Articular chondrocyte of knee joint (primary cell): Measurements from ENCODE around the gene GET4. TPM values are rescaled to one million over a fixed set of nuclear protein-coding genes. Genes with fewer than 3 reads are reported as not detected.

Experiments
- total RNA-seq: library from RNA; depleted of rRNA; stranded (reverse); fragments of >200 nt; gene quantifications from 2 replicates; pipeline ENCODE4 v1.2.3, GENCODE V29; 2012

Gene GET4
- total RNA-seq = 13.8 and 15.7 TPM in 2 replicates

GRCh38 chr7:876077-876971 lies at the start of gene GET4:
Gene GET4 (plus strand): TSS chr7:876554. CDS start chr7:876646, 92 bp downstream.

GRCh38 chr7:832167-832967 lies 44.0 kb upstream of the GET4 start, which contains the start of gene SUN1:
Gene SUN1 (plus strand): TSS chr7:832476. CDS start chr7:832525, 49 bp downstream.

Other genes with a start within 250 kb of the GET4 start
- gene DNAAF5, start 149.9 kb upstream of the GET4 start, total RNA-seq = 17.8 and 18.3 TPM in 2 replicates
- 8.6 and 9.1 TPM in 2 replicates for gene PRKAR1B, start 149.3 kb upstream of the GET4 start, total RNA-seq
- 154 and 196 TPM in 2 replicates for gene SUN1, start 44.1 kb upstream of the GET4 start, total RNA-seq
- gene ADAP1, start 78.1 kb downstream of the GET4 start, total RNA-seq = 2.3 and 2.4 TPM in 2 replicates
- 11.1 and 12.5 TPM in 2 replicates for gene COX19, start 99.0 kb downstream of the GET4 start, total RNA-seq
- under 0.01 TPM in 1 of 2 replicates, not detected in the other for gene CYP2W1, start 106.6 kb downstream of the GET4 start, total RNA-seq
- gene GPR146, start 168.0 kb downstream of the GET4 start, total RNA-seq = 2.5 and 3.8 TPM in 2 replicates
- gene GPER1, start 211.6 kb downstream of the GET4 start, total RNA-seq = 18.0 and 19.6 TPM in 2 replicates